Erythroblast (primary cell): ENCODE results near the gene TRDMT1.

Experiments used
- GATA1 ChIP-seq: IDR thresholded peaks from 2 replicates; pipeline ENCODE4 v1.6.1; 2011; ENCODE audit warnings: low read depth, mild to moderate bottlenecking, control low read depth, low read length, moderate library complexity
- POLR2A ChIP-seq: IDR thresholded peaks from 2 replicates; pipeline ENCODE4 v1.6.1; 2011; ENCODE audit warnings: mild to moderate bottlenecking, low read length

- TF ChIP-seq POLR2A: no peak
- no peak for TF ChIP-seq GATA1
These were observed 39.7 kb downstream of the TRDMT1 start for GRCh38 chr10:17161775-17162174.
